Measurements from ENCODE around the gene CIAO1.
A peak's percentile ranks its signal among the peaks of the same experiment; 100 is the strongest.
"Not testable (repeated sequence)": the region's sequence is repeated elsewhere in the genome, so short reads cannot be mapped to it uniquely, and the experiment has no call there.

CIAO1 gene

DNA sequence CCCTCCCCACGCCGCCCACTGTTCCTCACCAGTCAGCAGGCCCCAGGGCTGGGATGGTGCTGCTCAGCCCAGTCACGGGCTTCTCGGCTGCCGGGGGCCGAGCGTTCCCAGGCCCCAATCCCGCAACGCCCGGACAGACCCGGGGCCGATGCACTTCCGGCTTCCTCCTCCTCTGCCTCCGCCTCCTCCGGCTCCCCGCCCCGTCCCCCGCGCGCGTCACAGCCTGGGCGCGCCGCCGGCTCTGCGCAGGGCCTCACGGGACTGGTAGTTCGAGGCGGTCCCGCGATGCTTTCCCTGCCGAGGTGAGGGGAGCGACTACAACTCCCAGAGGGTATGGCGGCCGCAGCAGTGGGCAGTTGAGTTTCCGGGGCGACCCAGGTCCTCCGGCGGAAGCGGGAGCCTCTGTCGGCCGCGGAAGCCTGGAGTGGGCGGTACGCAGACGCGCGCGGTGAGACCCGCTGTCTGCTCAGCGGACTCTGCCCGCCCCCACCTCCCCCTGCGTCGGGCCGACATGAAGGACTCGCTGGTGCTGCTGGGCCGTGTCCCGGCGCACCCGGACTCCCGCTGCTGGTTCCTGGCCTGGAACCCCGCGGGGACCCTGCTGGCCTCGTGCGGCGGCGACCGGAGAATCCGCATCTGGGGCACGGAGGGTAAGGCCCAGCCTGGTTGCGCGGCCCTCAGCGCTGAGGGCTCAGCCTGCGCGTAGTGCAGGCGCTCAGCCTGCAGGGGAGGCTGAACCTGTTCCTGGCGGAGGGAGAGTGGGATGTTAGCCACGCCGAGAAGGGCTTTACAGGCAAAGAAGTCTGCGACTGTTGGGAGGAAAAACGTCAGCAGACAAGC lies at the start of gene CIAO1, which contains the start of gene TMEM127:
Gene CIAO1 (plus strand): TSS at position 386 of the 840 bp plus-strand sequence. CDS start 126 bp downstream, at position 512.
Gene TMEM127 (minus strand): TSS at position 158 of the 840 bp plus-strand sequence. CDS start 616 bp downstream, outside the sequence.
- Histone ChIP-seq H3K4me2 (peak within 1 kb of the TSS; percentile 94), H3K4me3 (peak within 1 kb of the TSS; percentile 90), H3K27ac (peak within 1 kb of the TSS; percentile 90), H3K36me3 (peaks cover 72% of the 10 kb centered on the region), H3K27me3 (no peaks in the 10 kb centered on the region), H4K20me1 (peaks cover 85% of the 10 kb centered on the region), H3K9ac (peak within 1 kb of the TSS; percentile 89), H3K9me3 (no peaks in the 10 kb centered on the region), H3K4me1 (peaks cover 35% of the 10 kb centered on the region)
- no peak for TF ChIP-seq Cebpa-rat (IDR thresholded peaks at IDR 0.05)

DNA sequence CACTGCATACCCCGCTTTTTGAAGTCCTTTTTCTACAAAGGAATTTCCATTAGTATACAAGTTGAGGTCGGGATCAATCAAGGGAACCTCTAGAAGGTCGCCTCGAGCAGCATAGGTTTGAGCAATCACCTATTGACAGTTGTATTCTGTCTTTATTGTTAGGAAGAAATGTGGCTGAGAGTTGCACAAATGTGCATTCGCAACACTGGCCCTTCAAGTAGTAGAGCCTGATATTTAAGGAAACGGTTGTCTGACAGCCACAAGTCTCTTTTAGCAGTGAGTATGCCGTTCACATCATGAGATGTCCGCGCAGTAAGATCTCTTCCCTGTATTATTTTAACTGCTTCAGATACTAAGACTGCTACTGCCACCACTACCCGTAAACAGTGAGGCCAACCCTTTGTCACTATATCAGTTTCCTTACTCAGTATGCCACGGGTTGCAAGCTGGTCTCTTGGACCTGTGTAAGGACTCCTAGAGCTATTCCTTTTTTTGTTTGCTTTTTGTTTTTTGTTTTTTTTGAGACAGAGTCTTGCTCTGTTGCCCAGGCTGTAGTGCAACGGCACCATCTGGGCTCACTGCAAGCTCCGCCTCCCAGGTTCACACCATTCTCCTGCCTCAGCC lies 47.4 kb upstream of the CIAO1 start:
- Histone ChIP-seq H3K4me1 (no peaks in the 10 kb centered on the region), H3K36me3 (no peaks in the 10 kb centered on the region; the same call in none of the 2 replicates), H4K20me1 (no peaks in the 10 kb centered on the region), H3K27ac (no peak overlapping the region), H3K27me3 (no peaks in the 10 kb centered on the region), H3K9ac (no peak overlapping the region), H3K9me3 (no peaks in the 10 kb centered on the region), H3K4me3 (no peak overlapping the region), H3K4me2 (no peak overlapping the region)
- no peak for TF ChIP-seq Cebpa-rat (IDR thresholded peaks at IDR 0.05)

DNA sequence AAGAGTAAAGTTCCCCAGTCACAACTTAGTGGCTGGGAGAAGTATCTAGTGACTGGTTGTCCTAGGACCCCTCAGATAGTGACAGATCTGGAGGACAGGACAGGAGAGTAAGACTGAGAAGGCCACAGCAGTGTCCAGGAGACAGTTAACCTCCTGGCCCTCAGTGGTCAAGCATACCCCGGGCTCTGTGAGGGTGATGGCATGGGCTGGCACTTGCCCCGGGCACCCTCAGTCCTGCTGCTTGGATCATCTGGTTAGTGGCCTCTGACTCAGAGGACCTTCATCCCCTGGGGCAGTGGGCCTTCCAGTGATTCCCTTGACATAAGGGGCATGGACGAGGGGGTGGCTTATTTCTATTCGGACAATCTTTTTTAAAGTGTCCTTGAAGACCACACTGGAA lies 46.1 kb upstream of the CIAO1 start:
- not testable (repeated sequence) for H3K9me3 ChIP-seq, H3K4me2 ChIP-seq, H3K27me3 ChIP-seq, H3K36me3 ChIP-seq, H4K20me1 ChIP-seq, H3K9ac ChIP-seq, H3K27ac ChIP-seq, H3K4me1 ChIP-seq, H3K4me3 ChIP-seq

- not testable (repeated sequence) for H3K9me3 ChIP-seq, H3K4me3 ChIP-seq, H3K27me3 ChIP-seq, H4K20me1 ChIP-seq, H3K4me2 ChIP-seq, H3K36me3 ChIP-seq, H3K9ac ChIP-seq, H3K27ac ChIP-seq
- H3K4me1 ChIP-seq: peaks cover 19% of the 10 kb centered on the region
These were observed 44.9 kb upstream of the CIAO1 start for GRCh38 chr2:96221106-96221505.

DNA sequence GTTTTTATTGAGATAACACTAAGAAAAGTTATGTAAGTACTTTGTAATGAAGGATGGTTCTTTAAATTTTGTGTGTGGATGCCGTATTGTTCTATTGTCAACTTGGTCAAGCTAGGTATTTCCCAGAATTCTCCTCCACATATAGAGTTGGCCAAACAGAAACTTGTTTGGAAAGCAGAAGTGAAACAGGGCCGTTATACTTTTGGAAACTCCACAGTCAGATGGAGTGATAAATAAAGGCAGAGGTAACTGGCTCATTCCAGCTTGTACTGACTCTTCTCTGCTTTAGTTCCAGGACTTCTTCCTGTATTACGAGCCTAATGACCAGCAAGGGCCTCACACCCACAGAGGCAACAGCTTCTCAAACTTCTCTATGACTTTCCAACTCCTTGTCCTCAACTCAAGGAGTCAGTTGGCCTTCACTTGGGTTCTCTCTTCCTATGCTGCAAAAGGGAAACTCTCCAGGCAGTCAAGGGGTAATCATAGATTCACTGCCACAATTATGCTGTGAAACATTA lies 41.0 kb upstream of the CIAO1 start:
- Histone ChIP-seq H3K27ac (peak overlapping the region; percentile 93), H3K27me3 (no peaks in the 10 kb centered on the region), H3K4me1 (peaks cover 20% of the 10 kb centered on the region), H3K9ac (peak overlapping the region; percentile 67), H3K4me3 (no peak overlapping the region; the same call in 1 of the 2 replicates), H3K36me3 (peaks cover 8% of the 10 kb centered on the region; the same call in 1 of the 2 replicates), H3K9me3 (no peaks in the 10 kb centered on the region), H3K4me2 (peak overlapping the region; percentile 79), H4K20me1 (no peaks in the 10 kb centered on the region)
- no peak for TF ChIP-seq Cebpa-rat (IDR thresholded peaks at IDR 0.05)

DNA sequence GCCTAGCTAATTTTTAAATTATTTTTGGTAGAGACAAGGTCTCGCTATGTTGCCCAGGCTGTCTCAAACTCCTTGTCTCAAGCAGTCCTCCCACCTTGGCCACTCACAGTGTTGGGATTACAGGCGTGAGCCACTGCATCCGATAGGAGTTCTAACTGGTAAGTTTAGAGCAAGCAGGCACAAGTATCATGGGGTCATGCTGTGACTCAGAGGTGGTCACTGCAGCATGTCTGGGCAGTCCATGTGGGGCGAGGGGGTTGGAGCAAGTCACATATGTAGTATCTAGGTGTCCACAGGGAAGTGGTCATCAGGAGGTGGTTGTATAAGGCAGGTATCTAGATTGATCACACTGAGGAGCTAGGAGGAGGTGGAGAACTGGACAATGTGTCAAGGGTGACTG lies 34.7 kb upstream of the CIAO1 start:
- peaks cover 20% of the 10 kb centered on the region for H3K4me1 ChIP-seq
- no peak overlapping the region for H3K9ac ChIP-seq
- no peak overlapping the region for H3K4me2 ChIP-seq
- peaks cover 8% of the 10 kb centered on the region; the same call in 1 of the 2 replicates for H3K36me3 ChIP-seq
- no peak for TF ChIP-seq Cebpa-rat (IDR thresholded peaks at IDR 0.05)
- H3K27ac ChIP-seq: no peak overlapping the region
- no peaks in the 10 kb centered on the region for H4K20me1 ChIP-seq
- H3K9me3 ChIP-seq: no peaks in the 10 kb centered on the region
- no peaks in the 10 kb centered on the region for H3K27me3 ChIP-seq
- H3K4me3 ChIP-seq: no peak overlapping the region

DNA sequence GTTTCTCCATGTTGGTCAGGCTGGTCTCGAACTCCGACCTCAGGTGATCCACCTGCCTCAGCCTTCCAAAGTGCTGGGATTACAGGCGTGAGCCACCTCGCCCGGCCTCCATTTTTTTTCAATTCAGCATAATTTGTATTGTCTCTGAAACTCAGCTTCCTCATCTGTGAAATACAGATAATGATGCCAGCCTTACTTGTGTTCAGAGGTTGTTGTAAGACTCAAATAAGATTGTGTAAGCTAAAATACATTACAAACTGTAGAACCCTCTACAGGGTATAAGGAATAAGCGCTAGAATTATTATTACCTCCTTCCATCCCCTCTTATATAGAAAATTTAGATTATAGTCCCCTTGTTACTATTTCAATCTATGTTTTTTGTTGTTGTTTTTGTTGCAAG lies 32.6 kb upstream of the CIAO1 start:
- H3K4me3 ChIP-seq: no peak overlapping the region
- TF ChIP-seq Cebpa-rat (IDR thresholded peaks at IDR 0.05): no peak
- H3K27ac ChIP-seq: no peak overlapping the region
- no peaks in the 10 kb centered on the region for H3K9me3 ChIP-seq
- H3K4me2 ChIP-seq: peak overlapping the region; percentile 50; the same call in 1 of the 2 replicates
- no peaks in the 10 kb centered on the region for H4K20me1 ChIP-seq
- no peaks in the 10 kb centered on the region for H3K27me3 ChIP-seq
- peaks cover 22% of the 10 kb centered on the region for H3K36me3 ChIP-seq
- no peak overlapping the region for H3K9ac ChIP-seq
- H3K4me1 ChIP-seq: peaks cover 20% of the 10 kb centered on the region

DNA sequence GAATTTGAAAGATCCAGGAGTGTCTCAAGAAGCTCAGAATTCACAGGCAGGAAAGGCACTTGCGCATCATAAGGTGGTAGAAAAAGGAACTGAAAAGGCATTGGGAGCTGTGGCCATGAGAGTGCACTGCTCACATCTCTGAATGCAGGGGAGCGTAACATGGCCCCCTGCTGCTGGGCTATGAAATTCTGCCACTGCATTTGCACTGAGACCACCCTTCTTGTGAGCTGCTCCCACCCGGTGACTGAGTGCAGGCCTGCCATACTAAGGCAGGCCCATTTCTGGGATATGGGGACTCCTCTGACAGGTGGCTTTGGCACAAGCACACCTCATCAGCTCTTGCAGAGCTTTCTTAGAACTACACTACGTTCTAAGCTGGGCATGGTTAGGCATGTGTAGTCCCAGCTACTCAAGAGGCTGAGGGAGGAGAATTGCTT lies 32.1 kb upstream of the CIAO1 start:
- Histone ChIP-seq H3K9me3 (no peaks in the 10 kb centered on the region), H3K36me3 (peaks cover 22% of the 10 kb centered on the region), H3K9ac (no peak overlapping the region), H3K27me3 (no peaks in the 10 kb centered on the region), H3K4me3 (no peak overlapping the region), H3K27ac (no peak overlapping the region), H3K4me2 (peak overlapping the region; percentile 50), H4K20me1 (no peaks in the 10 kb centered on the region), H3K4me1 (peaks cover 20% of the 10 kb centered on the region)
- TF ChIP-seq Cebpa-rat (IDR thresholded peaks at IDR 0.05): no peak

- H3K4me1 ChIP-seq: peaks cover 35% of the 10 kb centered on the region
- no peak overlapping the region for H3K27ac ChIP-seq
- H3K4me3 ChIP-seq: no peak overlapping the region
- no peaks in the 10 kb centered on the region for H4K20me1 ChIP-seq
- no peaks in the 10 kb centered on the region for H3K27me3 ChIP-seq
- H3K9me3 ChIP-seq: no peaks in the 10 kb centered on the region
- no peak overlapping the region for H3K4me2 ChIP-seq
- peaks cover 34% of the 10 kb centered on the region for H3K36me3 ChIP-seq
- no peak overlapping the region for H3K9ac ChIP-seq
- no peak for TF ChIP-seq Cebpa-rat (IDR thresholded peaks at IDR 0.05)
These were observed 29.1 kb upstream of the CIAO1 start for GRCh38 chr2:96236882-96237281.

DNA sequence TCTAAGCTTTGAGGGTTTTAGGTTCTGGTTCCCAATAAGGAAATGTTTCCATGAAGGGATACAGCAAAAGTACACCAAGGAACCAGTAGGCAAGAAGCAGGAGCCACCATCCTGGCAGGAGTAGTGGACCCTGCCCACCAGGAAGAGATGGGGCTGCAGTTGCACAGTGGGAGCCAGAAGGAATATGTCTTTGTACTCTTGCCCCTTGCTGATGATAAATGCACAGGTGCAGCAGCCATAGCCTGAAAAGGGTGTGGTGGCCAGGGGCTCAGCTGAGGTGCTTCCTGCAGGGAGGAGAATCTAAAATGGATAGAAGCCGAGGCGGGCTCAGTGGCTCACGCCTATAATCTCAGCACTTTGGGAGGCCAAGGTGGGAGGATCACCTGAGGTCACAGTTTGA lies 27.8 kb upstream of the CIAO1 start:
- Histone ChIP-seq H3K4me1 (peaks cover 49% of the 10 kb centered on the region), H3K4me3 (no peak overlapping the region), H4K20me1 (no peaks in the 10 kb centered on the region), H3K27me3 (no peaks in the 10 kb centered on the region), H3K9me3 (no peaks in the 10 kb centered on the region), H3K27ac (no peak overlapping the region), H3K36me3 (peaks cover 34% of the 10 kb centered on the region), H3K4me2 (no peak overlapping the region), H3K9ac (no peak overlapping the region)
- TF ChIP-seq Cebpa-rat (IDR thresholded peaks at IDR 0.05): no peak

All from BLaER1 (cell line).